Measurements from ENCODE around the gene ZAP70.

DNA sequence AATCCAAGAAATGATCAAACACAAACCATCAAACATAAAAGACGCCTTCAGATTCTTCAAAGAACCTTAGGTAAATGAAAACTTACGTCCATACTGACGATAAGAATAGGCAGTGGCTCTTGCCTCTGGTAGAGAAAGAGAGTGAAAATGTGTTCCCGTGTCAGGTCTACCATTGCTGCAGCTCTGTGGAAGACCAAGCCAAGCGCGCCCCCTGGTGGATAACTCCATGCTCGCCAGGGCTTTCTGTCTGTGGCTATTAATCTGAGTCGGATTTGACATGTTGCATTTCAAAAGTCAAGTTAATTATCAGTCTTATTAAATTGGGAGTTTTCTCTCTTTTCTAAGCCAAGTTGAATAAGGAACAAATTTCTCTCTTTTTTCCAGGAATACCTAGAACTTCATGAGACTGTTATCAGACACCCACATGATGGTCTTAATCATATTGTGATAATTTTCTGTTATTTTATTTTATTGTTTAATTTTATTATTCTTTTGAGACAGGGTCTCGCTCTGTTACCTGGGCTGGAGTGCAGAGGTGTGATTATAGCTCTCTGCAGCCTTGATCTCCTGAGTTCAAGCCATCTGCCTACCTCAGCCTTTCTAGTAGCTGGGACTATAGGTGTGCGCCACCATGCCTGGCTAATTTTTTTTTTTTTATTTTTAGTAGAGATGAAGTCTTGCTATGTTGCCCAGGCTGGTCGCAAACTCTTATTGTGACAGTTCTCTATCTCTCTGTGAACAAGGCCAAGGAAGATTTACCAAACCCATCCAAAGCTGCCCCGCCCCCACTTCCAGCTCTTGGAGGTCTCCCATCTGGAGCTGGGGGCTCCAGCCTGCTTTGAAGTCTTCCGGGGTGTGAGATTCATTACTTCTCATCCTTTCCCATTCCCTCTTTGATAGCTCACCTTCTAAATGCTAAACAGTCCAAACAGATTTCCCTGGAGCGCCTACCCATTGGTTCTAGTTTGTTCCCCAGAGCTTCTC, 15.8 kb upstream of the ZAP70 start:
- TF ChIP-seq, protein P1, sequence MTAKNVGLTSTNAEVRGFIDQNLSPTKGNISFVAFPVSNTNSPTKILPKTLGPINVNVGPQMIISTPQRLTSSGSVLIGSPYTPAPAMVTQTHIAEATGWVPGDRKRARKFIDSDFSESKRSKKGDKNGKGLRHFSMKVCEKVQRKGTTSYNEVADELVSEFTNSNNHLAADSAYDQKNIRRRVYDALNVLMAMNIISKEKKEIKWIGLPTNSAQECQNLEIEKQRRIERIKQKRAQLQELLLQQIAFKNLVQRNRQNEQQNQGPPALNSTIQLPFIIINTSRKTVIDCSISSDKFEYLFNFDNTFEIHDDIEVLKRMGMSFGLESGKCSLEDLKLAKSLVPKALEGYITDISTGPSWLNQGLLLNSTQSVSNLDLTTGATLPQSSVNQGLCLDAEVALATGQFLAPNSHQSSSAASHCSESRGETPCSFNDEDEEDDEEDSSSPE (CRISPR knock-in tag; IDR thresholded peaks at IDR 0.05), result no peak
- TF ChIP-seq BORCS8-MEF2B (CRISPR knock-in tag; IDR thresholded peaks at IDR 0.05) (no peak), SUZ12 (IDR thresholded peaks at IDR 0.05; ENCODE audit: low read depth, low read length) (no peak)
